Mesenchymal stem cell (in vitro differentiated cells and primary cell): Measurements from ENCODE around the gene FOXJ1.

ENCODE experiments used
- DNase-seq: peaks from one replicate; pipeline ENCODE4 v3.0.0-alpha.2; 2013
- H2AFZ ChIP-seq: one replicate; pipeline ENCODE4 v1.6.1; 2013; ENCODE audit warnings: low read depth, mild to moderate bottlenecking, control low read depth, inconsistent platforms, low read length, moderate library complexity
- H2AK5ac ChIP-seq: 2 replicates; pipeline ENCODE4 v1.6.1; 2013; ENCODE audit warnings: low read length, moderate library complexity, mild to moderate bottlenecking, inconsistent platforms; ENCODE audit not compliant: severe bottlenecking
- H2BK120ac ChIP-seq: one replicate; pipeline ENCODE4 v1.6.1; 2013; ENCODE audit warnings: low read depth, mild to moderate bottlenecking, inconsistent platforms, low read length, moderate library complexity
- H2BK12ac ChIP-seq, 2 experiments: one replicate each; pipeline ENCODE4 v1.6.1; 2013; ENCODE audit warnings: inconsistent platforms in 2 of 2, low read length in 2 of 2, mild to moderate bottlenecking in 2 of 2, moderate library complexity in 2 of 2, control low read depth in 1 of 2
- H2BK15ac ChIP-seq: one replicate; pipeline ENCODE4 v1.6.1; 2013; ENCODE audit warnings: mild to moderate bottlenecking, low read depth, inconsistent platforms; ENCODE audit not compliant: poor library complexity, severe bottlenecking
- H2BK5ac ChIP-seq: 2 replicates; pipeline ENCODE4 v1.6.1; 2013; ENCODE audit warnings: low read depth, mild to moderate bottlenecking, low read length, control low read depth, inconsistent platforms; ENCODE audit not compliant: poor library complexity, severe bottlenecking
- H3K14ac ChIP-seq, 2 experiments: one replicate each; pipeline ENCODE4 v1.6.1; 2013; ENCODE audit warnings: inconsistent platforms in 2 of 2, low read length in 2 of 2, control low read depth in 1 of 2, mild to moderate bottlenecking in 1 of 2, moderate library complexity in 1 of 2
- H3K18ac ChIP-seq, 2 experiments: one replicate each; pipeline ENCODE4 v1.6.1; 2013; ENCODE audit warnings: inconsistent platforms in 2 of 2, low read length in 2 of 2, control low read depth in 1 of 2, low read depth in 1 of 2, mild to moderate bottlenecking in 1 of 2
- H3K23ac ChIP-seq, 2 experiments: one replicate each; pipeline ENCODE4 v1.6.1; 2013; ENCODE audit warnings: inconsistent platforms in 2 of 2, low read length in 2 of 2, mild to moderate bottlenecking in 2 of 2, moderate library complexity in 2 of 2, control low read depth in 1 of 2
- H3K27ac ChIP-seq: 2 replicates; pipeline ENCODE4 v1.5.1; 2013; ENCODE audit warnings: mild to moderate bottlenecking, moderate library complexity, low read length, control low read depth, inconsistent platforms; ENCODE audit not compliant: poor library complexity, severe bottlenecking
- H3K27me3 ChIP-seq, 2 experiments: 2 replicates each; pipeline versions ENCODE4 v1.6.1 to v1.7.0; 2013; ENCODE audit warnings: low read length in 2 of 2, mild to moderate bottlenecking in 2 of 2, moderate library complexity in 2 of 2, control low read depth in 1 of 2, inconsistent platforms in 1 of 2; ENCODE audit not compliant: control insufficient read depth in 1 of 2, insufficient read depth in 1 of 2
- H3K36me3 ChIP-seq, 2 experiments: 2 replicates each; pipeline versions ENCODE4 v1.6.1 to v1.7.0; 2013; ENCODE audit warnings: low read length in 2 of 2, control low read depth in 1 of 2, inconsistent platforms in 1 of 2, low read depth in 1 of 2, mild to moderate bottlenecking in 1 of 2; ENCODE audit not compliant: insufficient read depth in 2 of 2, control insufficient read depth in 1 of 2
- H3K4ac ChIP-seq, 2 experiments: one replicate each; pipeline ENCODE4 v1.6.1; 2013; ENCODE audit warnings: inconsistent platforms in 2 of 2, low read length in 2 of 2, mild to moderate bottlenecking in 2 of 2, moderate library complexity in 2 of 2, control low read depth in 1 of 2, low read depth in 1 of 2
- H3K4me1 ChIP-seq: 2 replicates; pipeline ENCODE4 v1.6.1; 2013; ENCODE audit warnings: low read depth, low read length, control low read depth; ENCODE audit not compliant: control insufficient read depth, insufficient read depth
- H3K4me2 ChIP-seq: 2 replicates; pipeline ENCODE4 v1.6.1; 2013; ENCODE audit warnings: low read length, mild to moderate bottlenecking, inconsistent platforms; ENCODE audit not compliant: poor library complexity, severe bottlenecking
- H3K4me3 ChIP-seq, 2 experiments: 2 replicates each; pipeline versions ENCODE4 v1.5.1 to v1.7.0; 2013; ENCODE audit warnings: low read length in 2 of 2, mild to moderate bottlenecking in 2 of 2, control low read depth in 1 of 2, low read depth in 1 of 2; ENCODE audit not compliant: insufficient read depth in 1 of 2
- H3K79me1 ChIP-seq: replicated peaks from 2 replicates; pipeline ENCODE4 v1.6.1; 2013; ENCODE audit warnings: mild to moderate bottlenecking, control low read depth, low read length, inconsistent platforms; ENCODE audit not compliant: poor library complexity, severe bottlenecking
- H3K9ac ChIP-seq: 2 replicates; pipeline ENCODE4 v1.7.0; 2013; ENCODE audit warnings: mild to moderate bottlenecking, low read length, moderate library complexity
- H3K9me3 ChIP-seq: 2 replicates; pipeline ENCODE4 v1.7.0; 2013; ENCODE audit warnings: mild to moderate bottlenecking, low read length; ENCODE audit not compliant: control insufficient read depth
- H4K8ac ChIP-seq: one replicate; pipeline ENCODE4 v1.6.1; 2013; ENCODE audit warnings: inconsistent platforms, mild to moderate bottlenecking, low read length, moderate library complexity
- H4K91ac ChIP-seq: one replicate; pipeline ENCODE4 v1.6.1; 2013; ENCODE audit warnings: mild to moderate bottlenecking, low read length, inconsistent platforms
- WGBS: methylation state at CpG from one replicate; pipeline ENCODE4 v1.1.7; 2013; ENCODE audit warnings: mixed read lengths; 5-methylcytosine and 5-hydroxymethylcytosine counted together

FOXJ1 gene

GRCh38 chr17:76091526-76092286 is 49.3 kb downstream of the FOXJ1 start:
- no peak overlapping the region for H2AK5ac ChIP-seq
- no peak overlapping the region for H3K9ac ChIP-seq
- H3K36me3 ChIP-seq, result peaks cover 88 to 93% of the 10 kb centered on the region in 2 experiments
- H3K4me1 ChIP-seq, result peaks cover 2% of the 10 kb centered on the region
- no peak for DNase-seq
- H4K91ac ChIP-seq, result no peak overlapping the region
- H3K4ac ChIP-seq, result no peak overlapping the region
- H3K4me3 ChIP-seq, result no peak overlapping the region
- no peaks in the 10 kb centered on the region for H3K27me3 ChIP-seq
- no peak overlapping the region for H2BK12ac ChIP-seq
- H3K14ac ChIP-seq, result no peak overlapping the region
- no peak overlapping the region for H2AFZ ChIP-seq
- H2BK120ac ChIP-seq, result no peak overlapping the region
- no peak overlapping the region for H3K27ac ChIP-seq
- peaks cover 53% of the 10 kb centered on the region for H3K79me1 ChIP-seq
- no peak overlapping the region for H2BK5ac ChIP-seq
- H3K9me3 ChIP-seq, result no peaks in the 10 kb centered on the region
- no peak overlapping the region for H2BK15ac ChIP-seq
- H3K18ac ChIP-seq, result no peak overlapping the region
- H3K23ac ChIP-seq, result no peak overlapping the region
- no peak overlapping the region for H4K8ac ChIP-seq
- 94% methylated on average over 23 of the region's 23 CpGs for WGBS
- H3K4me2 ChIP-seq, result no peak overlapping the region

GRCh38 chr17:76090517-76091129 is 50.4 kb downstream of the FOXJ1 start:
- H3K4me2 ChIP-seq, result no peak overlapping the region
- no peak overlapping the region for H3K18ac ChIP-seq
- no peaks in the 10 kb centered on the region for H3K9me3 ChIP-seq
- no peak overlapping the region for H3K9ac ChIP-seq
- no peak overlapping the region for H4K91ac ChIP-seq
- no peak overlapping the region for H3K23ac ChIP-seq
- no peak overlapping the region for H3K4me3 ChIP-seq
- no peak overlapping the region for H2BK5ac ChIP-seq
- H3K14ac ChIP-seq, result no peak overlapping the region
- no peak overlapping the region for H3K27ac ChIP-seq
- H2AFZ ChIP-seq, result no peak overlapping the region
- H4K8ac ChIP-seq, result no peak overlapping the region
- WGBS, result 94% methylated on average over 14 of the region's 17 CpGs
- no peak overlapping the region for H2BK15ac ChIP-seq
- H3K27me3 ChIP-seq, result no peaks in the 10 kb centered on the region
- H2AK5ac ChIP-seq, result no peak overlapping the region
- peaks cover 54% of the 10 kb centered on the region for H3K79me1 ChIP-seq
- DNase-seq, result no peak
- peaks cover 88 to 96% of the 10 kb centered on the region in 2 experiments for H3K36me3 ChIP-seq
- H2BK12ac ChIP-seq, result no peak overlapping the region
- no peaks in the 10 kb centered on the region for H3K4me1 ChIP-seq
- no peak overlapping the region for H2BK120ac ChIP-seq
- no peak overlapping the region for H3K4ac ChIP-seq

GRCh38 chr17:76089680-76090516 is 51.1 kb downstream of the FOXJ1 start:
- Histone ChIP-seq H2BK12ac (no peak overlapping the region), H2BK15ac (no peak overlapping the region), H3K27ac (no peak overlapping the region), H4K8ac (no peak overlapping the region), H3K4ac (no peak overlapping the region), H2BK120ac (no peak overlapping the region), H3K18ac (no peak overlapping the region), H2AK5ac (no peak overlapping the region), H3K23ac (no peak overlapping the region), H3K27me3 (no peaks in the 10 kb centered on the region), H3K4me2 (no peak overlapping the region), H2BK5ac (no peak overlapping the region), H3K9ac (no peak overlapping the region), H3K79me1 (peaks cover 54% of the 10 kb centered on the region), H3K36me3 (peaks cover 91 to 100% of the 10 kb centered on the region in 2 experiments), H4K91ac (no peak overlapping the region), H3K4me3 (no peak overlapping the region), H3K14ac (no peak overlapping the region), H3K4me1 (no peaks in the 10 kb centered on the region), H3K9me3 (no peaks in the 10 kb centered on the region), H2AFZ (no peak overlapping the region)
- no peak for DNase-seq
- 97% methylated on average over 32 of the region's 32 CpGs for WGBS
